Large intestine (tissue), 3 donors: ENCODE results near the gene RRP15. TPM values are rescaled to one million over a fixed set of nuclear protein-coding genes. Genes with fewer than 3 reads are reported as not detected.
A peak's percentile ranks its signal among the peaks of the same experiment; 100 is the strongest.

ENCODE experiments used
- DNase-seq, 2 donors: peaks; one replicate each; pipeline versions ENCODE4 v3.0.0 to v3.0.0-alpha.2; 2013
- H3K27ac ChIP-seq: one replicate; pipeline ENCODE4 v1.5.1; 2013; ENCODE audit warnings: low read length
- H3K27me3 ChIP-seq: 2 replicates; pipeline ENCODE4 v1.6.1; 2013; ENCODE audit warnings: low read length; ENCODE audit not compliant: control insufficient read depth, insufficient read depth
- H3K36me3 ChIP-seq: 2 replicates; pipeline ENCODE4 v1.6.1; 2013; ENCODE audit warnings: low read length; ENCODE audit not compliant: control insufficient read depth, insufficient read depth
- H3K4me1 ChIP-seq: one replicate; pipeline ENCODE4 v1.6.1; 2013; ENCODE audit warnings: low read length; ENCODE audit not compliant: control insufficient read depth, insufficient read depth
- H3K4me3 ChIP-seq: one replicate; pipeline ENCODE4 v1.5.1; 2013; ENCODE audit warnings: low read length
- H3K9me3 ChIP-seq: one replicate; pipeline ENCODE4 v1.6.1; 2013; ENCODE audit warnings: mild to moderate bottlenecking, low read depth, low read length, moderate library complexity; ENCODE audit not compliant: control insufficient read depth
- WGBS: methylation state at CpG from one replicate; pipeline ENCODE4 v1.1.5; 2013; ENCODE audit warnings: low lambda C conversion rate; ENCODE audit not compliant: insufficient coverage; 5-methylcytosine and 5-hydroxymethylcytosine counted together
- polyA plus RNA-seq: library from polyadenylated mRNA; unstranded; fragments of 120-200 nt; gene quantifications from one replicate; pipeline ENCODE4 v1.2.1, GENCODE V29; 2013

RRP15 gene
- polyA plus RNA-seq, 1 donor: 12.0 TPM

GRCh38 chr1:218368686-218369085, 83.6 kb downstream of the RRP15 start:
- Histone ChIP-seq H3K36me3 (no peaks in the 10 kb centered on the region), H3K4me1 (no peaks in the 10 kb centered on the region), H3K27me3 (no peaks in the 10 kb centered on the region), H3K27ac (no peak overlapping the region), H3K9me3 (no peaks in the 10 kb centered on the region), H3K4me3 (no peak overlapping the region)
- no CpG with 5 or more reads among the region's 7 CpGs for WGBS
- no peak for DNase-seq

GRCh38 chr1:218369688-218370511, 84.8 kb downstream of the RRP15 start:
- WGBS: no CpG with 5 or more reads among the region's 2 CpGs
- H3K4me1 ChIP-seq: no peaks in the 10 kb centered on the region
- no peak overlapping the region for H3K4me3 ChIP-seq
- no peaks in the 10 kb centered on the region for H3K27me3 ChIP-seq
- H3K9me3 ChIP-seq: no peaks in the 10 kb centered on the region
- DNase-seq: no peak
- no peak overlapping the region for H3K27ac ChIP-seq
- H3K36me3 ChIP-seq: no peaks in the 10 kb centered on the region

- Histone ChIP-seq H3K27ac (no peak overlapping the region), H3K4me3 (no peak overlapping the region), H3K36me3 (no peaks in the 10 kb centered on the region), H3K9me3 (no peaks in the 10 kb centered on the region), H3K4me1 (no peaks in the 10 kb centered on the region), H3K27me3 (no peaks in the 10 kb centered on the region)
- DNase-seq: peak; percentile 22 to 27
- no CpG with 5 or more reads among the region's 8 CpGs for WGBS
Observed at GRCh38 chr1:218371927-218372672, 87.0 kb downstream of the RRP15 start.

GRCh38 chr1:218374401-218375353, 89.6 kb downstream of the RRP15 start:
- 20% methylated on average over 1 of the region's 7 CpGs for WGBS
- DNase-seq: no peak
- no peak overlapping the region for H3K4me3 ChIP-seq
- no peaks in the 10 kb centered on the region for H3K36me3 ChIP-seq
- no peaks in the 10 kb centered on the region for H3K4me1 ChIP-seq
- H3K27me3 ChIP-seq: no peaks in the 10 kb centered on the region
- H3K9me3 ChIP-seq: no peaks in the 10 kb centered on the region
- no peak overlapping the region for H3K27ac ChIP-seq

- no CpG with 5 or more reads among the region's 2 CpGs for WGBS
- Histone ChIP-seq H3K27me3 (no peaks in the 10 kb centered on the region), H3K4me3 (no peak overlapping the region), H3K27ac (no peak overlapping the region), H3K9me3 (no peaks in the 10 kb centered on the region), H3K4me1 (no peaks in the 10 kb centered on the region), H3K36me3 (no peaks in the 10 kb centered on the region)
- no peak for DNase-seq
Observed at GRCh38 chr1:218376722-218377121, 91.6 kb downstream of the RRP15 start.

- no peaks in the 10 kb centered on the region for H3K9me3 ChIP-seq
- WGBS: no CpG with 5 or more reads among the region's 4 CpGs
- no peak overlapping the region for H3K4me3 ChIP-seq
- no peak overlapping the region for H3K27ac ChIP-seq
- H3K4me1 ChIP-seq: no peaks in the 10 kb centered on the region
- H3K36me3 ChIP-seq: no peaks in the 10 kb centered on the region
- H3K27me3 ChIP-seq: no peaks in the 10 kb centered on the region
- DNase-seq: no peak
Observed at GRCh38 chr1:218377143-218377660, 92.1 kb downstream of the RRP15 start.

- no CpG with 5 or more reads among the region's 7 CpGs for WGBS
- no peak overlapping the region for H3K27ac ChIP-seq
- H3K4me3 ChIP-seq: no peak overlapping the region
- peaks cover 4% of the 10 kb centered on the region for H3K27me3 ChIP-seq
- no peaks in the 10 kb centered on the region for H3K4me1 ChIP-seq
- DNase-seq: no peak
- H3K9me3 ChIP-seq: no peaks in the 10 kb centered on the region
- H3K36me3 ChIP-seq: no peaks in the 10 kb centered on the region
Observed at GRCh38 chr1:218380125-218380977, 95.3 kb downstream of the RRP15 start.

GRCh38 chr1:218382261-218382660, 97.2 kb downstream of the RRP15 start:
- WGBS: no CpG with 5 or more reads among the region's 4 CpGs

GRCh38 chr1:218383051-218383450, 98.0 kb downstream of the RRP15 start:
- Histone ChIP-seq H3K4me3 (no peak overlapping the region), H3K4me1 (no peaks in the 10 kb centered on the region), H3K27ac (no peak overlapping the region), H3K27me3 (peaks cover 4% of the 10 kb centered on the region), H3K9me3 (no peaks in the 10 kb centered on the region), H3K36me3 (no peaks in the 10 kb centered on the region)
- DNase-seq: no peak
- WGBS: 100% methylated on average over 1 of the region's 2 CpGs

More at GRCh38 chr1:218382261-218382660, 97.2 kb downstream of the RRP15 start:
- no peak for DNase-seq
- Histone ChIP-seq H3K4me3 (no peak overlapping the region), H3K4me1 (no peaks in the 10 kb centered on the region), H3K27me3 (peaks cover 4% of the 10 kb centered on the region), H3K27ac (no peak overlapping the region), H3K9me3 (no peaks in the 10 kb centered on the region), H3K36me3 (no peaks in the 10 kb centered on the region)
